GM18505 (cell line): ENCODE data around the gene KCNJ18.
"Not testable (repeated sequence)": the region's sequence is repeated elsewhere in the genome, so short reads cannot be mapped to it uniquely, and the experiment has no call there.

Experiments used
- ATAC-seq: cut with Tn5 transposase; IDR thresholded peaks from one replicate; pipeline ENCODE4 v1.9.1; 2021; ENCODE audit not compliant: unreplicated experiment
- POLR2A ChIP-seq: IDR thresholded peaks from 4 replicates; pipeline ENCODE4 v1.6.1; 2011; ENCODE audit warnings: borderline replicate concordance; ENCODE audit not compliant: insufficient read depth, insufficient read length; ENCODE audit errors: extremely low read depth

The KCNJ18 gene

GRCh38 chr17:21670361-21671155 is 21.8 kb upstream of the KCNJ18 start:
- not testable (repeated sequence) for ATAC-seq

DNA sequence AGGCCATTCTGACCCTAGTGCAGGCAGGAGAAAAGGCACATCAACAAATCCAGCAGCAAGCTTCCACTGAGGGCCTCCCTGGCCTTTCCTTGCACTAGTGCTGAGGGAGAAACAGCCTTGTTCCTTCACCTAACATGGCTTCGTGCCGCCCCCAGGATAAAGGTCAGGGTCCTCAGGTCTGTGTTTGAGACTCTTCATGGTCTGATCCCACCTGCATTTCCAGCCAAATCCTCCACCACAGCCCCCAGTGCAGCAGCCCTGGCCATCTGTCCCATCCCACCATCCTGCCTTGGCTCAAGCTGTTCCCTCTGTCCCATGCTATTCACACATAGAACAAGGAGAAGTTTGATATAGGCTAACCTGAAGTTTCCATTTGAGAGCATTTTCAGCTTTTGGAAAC is 20.9 kb upstream of the KCNJ18 start:
- not testable (repeated sequence) for ATAC-seq

DNA sequence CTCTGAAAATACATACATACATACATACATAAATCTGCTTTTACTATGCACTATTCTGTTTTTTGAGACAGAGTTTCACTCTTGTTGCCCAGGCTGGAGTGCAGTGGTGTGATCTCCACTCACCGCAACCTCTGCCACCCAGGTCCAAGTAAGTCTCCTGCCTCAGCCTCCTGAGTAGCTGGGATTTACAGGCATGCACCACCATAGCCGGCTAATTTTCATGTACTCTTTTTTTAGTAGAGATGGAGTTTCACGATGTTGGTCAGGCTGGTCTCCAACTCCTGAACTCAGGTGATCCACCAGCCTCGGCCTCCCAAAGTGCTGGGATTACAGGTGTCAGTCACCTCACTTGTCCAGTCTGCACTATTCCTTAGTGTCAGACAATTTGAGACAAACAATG is 20.5 kb upstream of the KCNJ18 start:
- ATAC-seq, result not testable (repeated sequence)

DNA sequence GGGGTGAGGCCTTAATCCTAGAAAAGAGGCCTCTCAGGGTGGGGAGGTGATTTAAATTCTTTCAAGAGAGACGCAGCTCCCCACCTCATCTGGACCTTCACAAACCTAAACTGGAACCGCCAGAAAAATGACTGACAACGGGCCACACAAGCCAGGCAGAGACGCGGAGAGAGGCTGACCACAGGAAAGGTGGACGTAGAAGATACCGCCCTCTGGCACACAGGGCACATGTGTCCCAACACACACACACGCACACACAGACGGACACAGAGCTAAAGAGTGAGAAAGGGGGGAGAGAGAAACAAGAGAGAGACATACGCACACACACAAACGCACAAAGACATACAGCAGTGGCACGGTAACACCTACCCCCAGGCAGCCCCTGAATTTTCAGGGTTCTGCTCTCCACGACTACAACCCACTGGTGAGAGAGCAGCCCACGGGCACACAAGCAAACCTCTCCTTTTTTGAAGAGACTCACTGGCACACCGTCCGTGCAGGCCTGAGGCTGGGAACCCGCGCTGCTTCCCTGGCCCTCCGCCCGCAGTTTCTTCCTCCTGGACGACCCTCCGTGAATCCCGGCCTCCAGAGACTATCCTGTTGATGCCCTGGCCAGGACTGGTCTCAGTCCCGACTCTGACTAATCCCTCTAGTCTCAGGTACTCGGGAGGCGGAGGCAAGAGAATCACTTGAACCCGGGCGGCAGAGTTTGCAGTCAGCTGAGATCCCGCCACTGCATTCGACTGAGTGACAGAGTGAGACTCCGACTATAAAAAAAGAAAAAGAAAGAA is 18.7 kb upstream of the KCNJ18 start:
- ATAC-seq, result not testable (repeated sequence)

DNA sequence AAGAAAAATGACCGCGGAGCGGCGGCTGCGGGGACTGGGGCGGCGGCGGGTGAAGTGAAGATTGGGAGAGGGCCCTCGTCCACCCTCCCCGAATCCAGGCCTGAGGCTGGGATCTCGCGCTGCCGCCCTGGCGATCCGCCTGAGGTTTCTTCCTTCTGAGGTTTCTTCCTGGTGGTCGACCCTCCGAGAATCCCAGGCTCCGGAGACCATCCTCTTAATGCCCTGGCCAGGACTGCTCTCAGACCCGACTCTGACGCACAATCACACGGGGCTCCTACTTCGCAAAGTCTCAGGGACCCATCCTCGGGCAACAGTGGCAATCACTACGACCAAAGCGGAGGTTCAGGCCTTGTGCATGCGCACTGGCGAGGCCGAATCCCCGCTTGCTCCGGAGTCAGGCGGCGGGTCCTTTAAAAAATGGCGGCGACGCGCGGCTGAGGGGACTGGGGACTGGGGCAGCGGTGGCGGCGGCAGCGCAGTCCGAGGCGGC is 18.0 kb upstream of the KCNJ18 start:
- ATAC-seq, result no peak

GRCh38 chr17:21674891-21675738 is 17.2 kb upstream of the KCNJ18 start:
- not testable (repeated sequence) for ATAC-seq

More for the DNA sequence above, 18.0 kb upstream of the KCNJ18 start:
- no peak for TF ChIP-seq POLR2A

GRCh38 chr17:21675739-21676130 is 16.6 kb upstream of the KCNJ18 start:
- not testable (repeated sequence) for ATAC-seq

- ATAC-seq, result no peak
- no peak for TF ChIP-seq POLR2A
Measured at GRCh38 chr17:21676281-21677111, 15.8 kb upstream of the KCNJ18 start.

DNA sequence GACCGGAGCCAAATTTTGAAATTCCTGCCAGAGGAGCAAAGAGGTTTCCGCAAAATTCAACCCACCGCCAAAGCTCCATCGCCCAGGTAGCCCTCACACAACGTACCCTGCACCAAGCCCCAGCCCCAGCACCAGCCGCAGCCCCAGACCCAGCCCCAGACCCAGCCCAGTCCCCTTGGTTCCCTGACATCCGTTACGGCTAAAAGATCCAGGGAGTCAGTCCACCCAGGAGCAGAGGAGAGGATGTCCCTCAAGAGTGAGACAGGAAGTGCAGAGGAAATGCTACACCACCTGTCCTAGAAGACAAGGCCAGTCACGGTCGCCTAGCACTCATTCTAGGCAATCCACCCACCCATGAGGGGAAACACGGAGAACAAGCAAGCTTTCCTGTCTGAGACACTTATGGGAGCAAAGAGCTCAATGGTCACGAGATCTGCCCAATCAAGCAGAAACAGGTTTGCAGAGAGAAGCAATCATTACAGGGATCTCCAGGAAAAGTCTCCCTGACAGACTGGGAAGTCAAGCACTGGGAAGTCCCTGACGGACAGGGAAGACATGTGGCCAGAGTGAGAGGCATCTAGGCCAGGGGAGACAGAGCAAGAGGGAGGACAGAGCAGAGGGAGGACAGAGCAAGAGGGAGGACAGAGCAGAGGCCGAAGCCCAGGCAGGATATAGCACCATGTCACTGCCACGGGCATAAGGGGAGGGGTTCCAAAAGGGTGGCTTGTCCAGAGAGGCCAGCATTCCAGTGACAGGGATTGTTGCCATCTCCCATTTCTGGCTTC is 15.0 kb upstream of the KCNJ18 start:
- no peak for TF ChIP-seq POLR2A

DNA sequence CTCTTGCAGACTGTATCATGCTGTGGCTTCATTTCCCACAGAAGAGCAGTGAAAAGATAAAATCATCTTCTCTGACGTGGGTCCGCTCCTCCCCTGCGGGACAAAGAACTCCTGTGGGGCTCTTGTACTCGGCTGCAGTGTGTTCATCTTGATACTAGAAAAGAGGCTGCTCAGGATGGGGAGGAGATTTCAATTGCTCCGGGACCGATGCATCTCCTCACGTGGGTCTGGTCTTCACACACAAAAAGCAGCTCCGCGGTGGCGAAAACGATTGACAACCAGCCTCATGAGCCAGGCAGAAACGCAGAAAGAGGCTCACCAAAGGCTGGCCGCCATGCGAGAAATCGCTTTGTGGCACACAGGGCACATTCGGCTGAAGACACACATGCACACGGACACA is 14.4 kb upstream of the KCNJ18 start:
- ATAC-seq, result no peak
- TF ChIP-seq POLR2A, result no peak

More for the DNA sequence above, 15.0 kb upstream of the KCNJ18 start:
- no peak for ATAC-seq

- no peak for TF ChIP-seq POLR2A
- ATAC-seq, result no peak
Measured at GRCh38 chr17:21678393-21679081, 13.8 kb upstream of the KCNJ18 start.
